ENCODE data around the gene B4GALT1.

- TF ChIP-seq CTCF (IDR thresholded peaks at IDR 0.05) (no peak), POLR2AphosphoS5 (IDR thresholded peaks at IDR 0.05) (no peak)
Observed at GRCh38 chr9:33202018-33202417, 34.9 kb upstream of the B4GALT1 start.

Data from transverse colon (tissue), 4 donors.